ENCODE data around the gene NRIP2. TPM values are rescaled to one million over a fixed set of nuclear protein-coding genes. Genes with fewer than 3 reads are reported as not detected.

The NRIP2 gene
- total RNA-seq, 4 donors from 2014 or later: 0.83 to 9.7 (median 2.9) TPM

- 91% methylated on average over 3 of the region's 3 CpGs for WGBS
- H3K4me3 ChIP-seq: no peak overlapping the region
- TF ChIP-seq POLR2A (IDR thresholded peaks at IDR 0.05; ENCODE audit: low read depth) (no peak), CTCF (IDR thresholded peaks at IDR 0.05) (no peak), EP300 (IDR thresholded peaks at IDR 0.05) (no peak)
- H3K4me1 ChIP-seq: peaks cover 40 to 53% (median 49%) of the 10 kb centered on the region in 4 donors
- DNase-seq (ENCODE audit: extremely low spot score): no peak
- no peak overlapping the region for H3K27ac ChIP-seq (replicated peaks in 1 of 4)
- intact Hi-C loops (cut with DNase I): no loop called here
- H3K27me3 ChIP-seq: no peaks in the 10 kb centered on the region
- H3K36me3 ChIP-seq: peaks cover 61 to 83% (median 79%) of the 10 kb centered on the region in 4 donors
- H3K9me3 ChIP-seq: no peaks in the 10 kb centered on the region
These were observed 34.7 kb downstream of the NRIP2 start for GRCh38 chr12:2800046-2800570.

- 72% methylated on average over 7 of the region's 7 CpGs for WGBS
- intact Hi-C loops (cut with DNase I): no loop called here
- TF ChIP-seq POLR2AphosphoS5 (IDR thresholded peaks at IDR 0.05): no peak
- Histone ChIP-seq H3K27ac (replicated peaks in 1 of 4) (no peak overlapping the region), H3K4me3 (no peak overlapping the region), H3K27me3 (no peaks in the 10 kb centered on the region), H3K9me3 (no peaks in the 10 kb centered on the region), H3K4me1 (peaks cover 25 to 47% (median 41%) of the 10 kb centered on the region in 4 donors), H3K36me3 (peaks cover 50 to 60% (median 56%) of the 10 kb centered on the region in 4 donors)
- no peak for DNase-seq (ENCODE audit: extremely low spot score)
These were observed 37.0 kb downstream of the NRIP2 start for GRCh38 chr12:2797721-2798418.

GRCh38 chr12:2796187-2796666, 38.6 kb downstream of the NRIP2 start:
- TF ChIP-seq EP300 (IDR thresholded peaks at IDR 0.05): no peak
- intact Hi-C loops (cut with DNase I): no loop called here
- Histone ChIP-seq H3K27me3 (no peaks in the 10 kb centered on the region), H3K4me3 (peak overlapping the region; percentile 86 to 96 (median 92)), H3K4me1 (peaks cover 25 to 44% (median 40%) of the 10 kb centered on the region in 4 donors), H3K27ac (replicated peaks in 1 of 4) (peak overlapping the region; percentile 85 to 90 (median 88)), H3K9me3 (no peaks in the 10 kb centered on the region), H3K36me3 (peaks cover 34 to 44% (median 41%) of the 10 kb centered on the region in 4 donors)
- DNase-seq (ENCODE audit: extremely low spot score): no peak
- 7% methylated on average over 14 of the region's 14 CpGs for WGBS

- Histone ChIP-seq H3K36me3 (peaks cover 28 to 37% (median 34%) of the 10 kb centered on the region in 4 donors), H3K9me3 (no peaks in the 10 kb centered on the region), H3K4me3 (peak overlapping the region; percentile 86 to 96 (median 92)), H3K27ac (replicated peaks in 1 of 4) (peak overlapping the region; percentile 85 to 90 (median 88)), H3K4me1 (peaks cover 21 to 38% (median 34%) of the 10 kb centered on the region in 4 donors), H3K27me3 (no peaks in the 10 kb centered on the region)
- 0% methylated on average over 10 of the region's 111 CpGs for WGBS
- intact Hi-C loops (cut with DNase I): no loop called here
- TF ChIP-seq POLR2AphosphoS5 (IDR thresholded peaks at IDR 0.05) (peak; percentile 55 to 87), CTCF (IDR thresholded peaks at IDR 0.05) (peak in 1 of 3 experiments; percentile 10), EP300 (IDR thresholded peaks at IDR 0.05) (no peak)
- no peak for DNase-seq (ENCODE audit: extremely low spot score)
These were observed 39.3 kb downstream of the NRIP2 start for GRCh38 chr12:2795291-2796186.

- intact Hi-C loops (cut with DNase I): no loop called here
- no peaks in the 10 kb centered on the region for H3K27me3 ChIP-seq
- DNase-seq (ENCODE audit: extremely low spot score): peak; percentile 97
- H3K4me1 ChIP-seq: peaks cover 21 to 36% (median 32%) of the 10 kb centered on the region in 4 donors
- WGBS: 0% methylated on average over 14 of the region's 63 CpGs
- peak within 1 kb of the TSS; percentile 85 to 90 (median 88) for H3K27ac ChIP-seq (replicated peaks in 1 of 4)
- TF ChIP-seq POLR2A (IDR thresholded peaks at IDR 0.05; ENCODE audit: low read depth) (peak; percentile 57), POLR2AphosphoS5 (IDR thresholded peaks at IDR 0.05) (peak; percentile 88 to 89), EP300 (IDR thresholded peaks at IDR 0.05) (no peak), CTCF (IDR thresholded peaks at IDR 0.05) (peak in 1 of 3 experiments; percentile 5)
- H3K9me3 ChIP-seq: no peaks in the 10 kb centered on the region
- peaks cover 21 to 30% (median 26%) of the 10 kb centered on the region in 4 donors for H3K36me3 ChIP-seq
- peak within 1 kb of the TSS; percentile 86 to 96 (median 92) for H3K4me3 ChIP-seq
These were observed 40.0 kb downstream of the NRIP2 start, which contains the start of gene FKBP4 for GRCh38 chr12:2794736-2795289. Gene FKBP4 (plus strand): TSS chr12:2794970. CDS start chr12:2795140, 170 bp downstream.
